ENCODE measurements around the gene ARHGAP42.

ARHGAP42 gene

GRCh38 chr11:100788561-100789295 is 101.6 kb downstream of the ARHGAP42 start:
- no peak for TF ChIP-seq CTCF (IDR thresholded peaks at IDR 0.05)

GRCh38 chr11:100789500-100789899 is 102.4 kb downstream of the ARHGAP42 start:
- TF ChIP-seq CTCF (IDR thresholded peaks at IDR 0.05) = no peak

- no peak for TF ChIP-seq CTCF (IDR thresholded peaks at IDR 0.05)
Observed at GRCh38 chr11:100790073-100790472, 103.0 kb downstream of the ARHGAP42 start.

- no peak for TF ChIP-seq CTCF (IDR thresholded peaks at IDR 0.05)
Observed at GRCh38 chr11:100791103-100791502, 104.0 kb downstream of the ARHGAP42 start.

- no peak for TF ChIP-seq CTCF (IDR thresholded peaks at IDR 0.05)
Observed at GRCh38 chr11:100791860-100792259, 104.8 kb downstream of the ARHGAP42 start.

- TF ChIP-seq CTCF (IDR thresholded peaks at IDR 0.05) = no peak
Observed at GRCh38 chr11:100793525-100793924, 106.4 kb downstream of the ARHGAP42 start.

GRCh38 chr11:100794446-100794845 is 107.4 kb downstream of the ARHGAP42 start:
- no peak for TF ChIP-seq CTCF (IDR thresholded peaks at IDR 0.05)

- no peak for TF ChIP-seq CTCF (IDR thresholded peaks at IDR 0.05)
Observed at GRCh38 chr11:100799445-100799844, 112.4 kb downstream of the ARHGAP42 start.
